H9 (cell line): ENCODE results near the gene EGLN1. TPM values are rescaled to one million over a fixed set of nuclear protein-coding genes. Genes with fewer than 3 reads are reported as not detected.

Experiments used
- DNase-seq: peaks from one replicate; pipeline ENCODE4 v3.0.0-alpha.2; 2017
- H2AFZ ChIP-seq: one replicate; pipeline ENCODE4 v1.6.1; 2013; ENCODE audit warnings: mild to moderate bottlenecking, low read length, control low read depth, moderate library complexity
- H2AK5ac ChIP-seq: 2 replicates; pipeline ENCODE4 v1.6.1; 2013; ENCODE audit warnings: low read length, control low read depth, mixed read lengths; ENCODE audit not compliant: insufficient read length
- H2BK120ac ChIP-seq: one replicate; pipeline ENCODE4 v1.6.1; 2013; ENCODE audit warnings: low read depth, mild to moderate bottlenecking, low read length, control low read depth, inconsistent platforms; ENCODE audit not compliant: poor library complexity, severe bottlenecking
- H2BK12ac ChIP-seq: 2 replicates; pipeline ENCODE4 v1.6.1; 2013; ENCODE audit warnings: low read length, control low read depth, mixed read lengths, low read depth; ENCODE audit not compliant: insufficient read length
- H2BK15ac ChIP-seq: 2 replicates; pipeline ENCODE4 v1.6.1; 2013; ENCODE audit warnings: low read depth, low read length, control low read depth
- H2BK20ac ChIP-seq: one replicate; pipeline ENCODE4 v1.6.1; 2013; ENCODE audit warnings: low read depth, mild to moderate bottlenecking, low read length, control low read depth, inconsistent platforms; ENCODE audit not compliant: poor library complexity, severe bottlenecking
- H2BK5ac ChIP-seq: 2 replicates; pipeline ENCODE4 v1.6.1; 2013; ENCODE audit warnings: low read length, control low read depth, mixed read lengths; ENCODE audit not compliant: insufficient read length
- H3K14ac ChIP-seq: 2 replicates; pipeline ENCODE4 v1.6.1; 2013; ENCODE audit warnings: low read length, control low read depth; ENCODE audit not compliant: insufficient read depth
- H3K18ac ChIP-seq: 2 replicates; pipeline ENCODE4 v1.6.1; 2013; ENCODE audit warnings: low read depth, mild to moderate bottlenecking, mixed read lengths, low read length, control low read depth; ENCODE audit not compliant: insufficient read length
- H3K23ac ChIP-seq: 2 replicates; pipeline ENCODE4 v1.6.1; 2013; ENCODE audit warnings: low read length, control low read depth, mixed read lengths, low read depth; ENCODE audit not compliant: insufficient read length
- H3K23me2 ChIP-seq: 2 replicates; pipeline ENCODE4 v1.6.1; 2013; ENCODE audit warnings: low read depth, mild to moderate bottlenecking, mixed read lengths, low read length, control low read depth; ENCODE audit not compliant: insufficient read length, poor library complexity, severe bottlenecking
- H3K27ac ChIP-seq: 2 replicates; pipeline ENCODE4 v1.5.1; 2013; ENCODE audit warnings: low read length, control low read depth, mixed read lengths, low read depth; ENCODE audit not compliant: insufficient read length
- H3K27me3 ChIP-seq: 2 replicates; pipeline ENCODE4 v1.6.1; 2013; ENCODE audit warnings: low read length, control low read depth, inconsistent platforms; ENCODE audit not compliant: insufficient read depth
- H3K4ac ChIP-seq: 2 replicates; pipeline ENCODE4 v1.6.1; 2013; ENCODE audit warnings: low read depth, mild to moderate bottlenecking, control low read depth, inconsistent platforms, low read length, moderate library complexity
- H3K4me1 ChIP-seq: 2 replicates; pipeline ENCODE4 v1.6.1; 2013; ENCODE audit warnings: low read length, control low read depth, inconsistent platforms; ENCODE audit not compliant: insufficient read depth
- H3K4me2 ChIP-seq: 2 replicates; pipeline ENCODE4 v1.6.1; 2013; ENCODE audit warnings: low read length, control low read depth, mixed read lengths; ENCODE audit not compliant: insufficient read length, insufficient read depth
- H3K56ac ChIP-seq: 2 replicates; pipeline ENCODE4 v1.6.1; 2013; ENCODE audit warnings: low read depth, mild to moderate bottlenecking, mixed read lengths, low read length, control low read depth; ENCODE audit not compliant: insufficient read length
- H3K79me1 ChIP-seq: 2 replicates; pipeline ENCODE4 v1.6.1; 2013; ENCODE audit warnings: low read depth, mild to moderate bottlenecking, moderate library complexity, low read length, control low read depth, inconsistent platforms; ENCODE audit not compliant: insufficient read depth, poor library complexity, severe bottlenecking
- H3K79me2 ChIP-seq: 2 replicates; pipeline ENCODE4 v1.6.1; 2013; ENCODE audit warnings: low read length, control low read depth, inconsistent platforms; ENCODE audit not compliant: insufficient read depth
- H3K9ac ChIP-seq: 2 replicates; pipeline ENCODE4 v1.6.1; 2013; ENCODE audit warnings: low read length, control low read depth, mixed read lengths; ENCODE audit not compliant: insufficient read length; ENCODE audit errors: extremely low read depth
- H3K9me3 ChIP-seq: one replicate; pipeline ENCODE4 v1.6.1; 2013; ENCODE audit warnings: low read depth, low read length, inconsistent platforms; ENCODE audit not compliant: control insufficient read depth
- H3T11ph ChIP-seq: one replicate; pipeline ENCODE4 v1.6.1; 2013; ENCODE audit warnings: mild to moderate bottlenecking, low read length, control low read depth, inconsistent platforms
- H4K20me1 ChIP-seq: one replicate; pipeline ENCODE4 v1.6.1; 2013; ENCODE audit not compliant: control insufficient read depth, insufficient read length, insufficient read depth
- H4K5ac ChIP-seq: 2 replicates; pipeline ENCODE4 v1.6.1; 2013; ENCODE audit warnings: low read depth, mild to moderate bottlenecking, mixed read lengths, low read length, control low read depth; ENCODE audit not compliant: insufficient read length
- H4K8ac ChIP-seq: replicated peaks from 2 replicates; pipeline ENCODE4 v1.6.1; 2013; ENCODE audit warnings: low read length, control low read depth, mixed read lengths, low read depth; ENCODE audit not compliant: insufficient read length
- H4K91ac ChIP-seq: 2 replicates; pipeline ENCODE4 v1.6.1; 2013; ENCODE audit warnings: low read depth, mild to moderate bottlenecking, moderate library complexity, mixed read lengths, low read length, control low read depth; ENCODE audit not compliant: insufficient read length
- H3K27ac Mint-ChIP-seq, 3 experiments: 2 replicates in 2 of 3; 3 replicates in 1 of 3; pipeline ENCODE4 v1.8.0; 2020 to 2021; ENCODE audit warnings: mixed read lengths in 3 of 3, mild to moderate bottlenecking in 1 of 3, moderate library complexity in 1 of 3
- H3K27me3 Mint-ChIP-seq: 2 replicates; pipeline ENCODE4 v1.8.0; 2021; ENCODE audit warnings: low read depth, mild to moderate bottlenecking, moderate library complexity, mixed read lengths
- H3K36me3 Mint-ChIP-seq, 3 experiments: 2 replicates in 2 of 3; 3 replicates in 1 of 3; pipeline ENCODE4 v1.8.0; 2020 to 2021; ENCODE audit warnings: low read depth in 3 of 3, mixed read lengths in 3 of 3; ENCODE audit not compliant: insufficient read depth in 1 of 3
- H3K4me1 Mint-ChIP-seq, 2 experiments: 2 replicates each; pipeline ENCODE4 v1.8.0; 2020; ENCODE audit warnings: mixed read lengths in 2 of 2
- H3K4me3 Mint-ChIP-seq, 2 experiments: 2 replicates in 1 of 2; 3 replicates in 1 of 2; pipeline ENCODE4 v1.8.0; 2020 to 2021; ENCODE audit warnings: mild to moderate bottlenecking in 2 of 2, mixed read lengths in 2 of 2, moderate library complexity in 1 of 2
- H3K9me3 Mint-ChIP-seq, 2 experiments: 2 replicates in 1 of 2; 3 replicates in 1 of 2; pipeline ENCODE4 v1.8.0; 2020; ENCODE audit warnings: mild to moderate bottlenecking in 2 of 2, mixed read lengths in 2 of 2, moderate library complexity in 1 of 2
- WGBS: extraction: QIAGEN DNeasy Blood & Tissue Kit; methylation state at CpG from one replicate; pipeline ENCODE4 v1.1.7; 2013; ENCODE audit warnings: missing lambda C conversion rate, low lambda C conversion rate, mixed read lengths; ENCODE audit not compliant: insufficient read length; ENCODE audit errors: extremely low coverage; 5-methylcytosine and 5-hydroxymethylcytosine counted together
- total RNA-seq: library from RNA; stranded (reverse); gene quantifications from 2 replicates; pipeline ENCODE4 v1.2.1, GENCODE V29; 2021
- TF ChIP-seq, protein P1 (sequence below): fragments of 200-600 bp; sonication (generic); conservative IDR thresholded peaks from 3 replicates; pipeline ENCODE4 v1.8.0; 2021; ENCODE audit warnings: antibody characterized with exemption, mild to moderate bottlenecking

The EGLN1 gene
- total RNA-seq, 1 experiment from 2014 or later = 8.4 TPM

DNA sequence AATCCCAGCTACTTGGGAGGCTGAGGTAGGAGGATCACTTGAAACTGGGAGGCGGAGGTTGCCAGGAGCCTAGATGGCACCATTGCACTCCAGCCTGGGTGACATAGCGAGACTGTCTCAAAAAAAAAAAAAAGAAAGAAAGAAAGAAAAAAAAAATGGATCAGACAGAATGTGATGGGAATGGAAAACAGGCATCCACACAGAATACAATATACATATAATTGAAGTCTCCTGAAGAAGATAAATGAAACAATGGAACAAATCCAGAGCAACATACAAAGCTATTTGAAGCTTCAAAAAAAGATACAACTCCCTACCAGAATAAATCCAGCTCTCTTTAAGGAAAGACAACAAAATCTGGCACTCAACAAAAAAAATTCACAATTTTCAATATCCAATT, 10.9 kb upstream of the EGLN1 start:
- Mint-ChIP-seq H3K4me1 (peaks cover 4 to 8% of the 10 kb centered on the region in 2 experiments), H3K36me3 (no peaks in the 10 kb centered on the region), H3K9me3 (0 out of 5 replicates have a peak, but pooled peaks cover 2% of the 10 kb centered on the region in 2 experiments), H3K27ac (no peak overlapping the region), H3K4me3 (no peak overlapping the region), H3K27me3 (peaks cover 23% of the 10 kb centered on the region)
- Histone ChIP-seq H3K18ac (no peak overlapping the region), H4K91ac (no peak overlapping the region), H3T11ph (no peak overlapping the region), H2AFZ (no peak overlapping the region), H3K23ac (no peak overlapping the region), H2BK120ac (no peak overlapping the region), H3K56ac (no peak overlapping the region), H2BK20ac (no peak overlapping the region), H2BK15ac (no peak overlapping the region), H3K9ac (no peak overlapping the region), H2AK5ac (no peak overlapping the region), H3K79me1 (no peaks in the 10 kb centered on the region), H3K4me1 (no peaks in the 10 kb centered on the region), H3K27ac (no peak overlapping the region), H3K27me3 (peaks cover 3% of the 10 kb centered on the region; the same call in 1 of the 2 replicates), H4K5ac (no peak overlapping the region), H3K79me2 (no peaks in the 10 kb centered on the region), H2BK5ac (no peak overlapping the region), H3K14ac (no peak overlapping the region), H4K8ac (no peak overlapping the region), H3K4me2 (no peak overlapping the region), H3K23me2 (no peaks in the 10 kb centered on the region), H2BK12ac (no peak overlapping the region), H3K4ac (no peak overlapping the region), H4K20me1 (no peaks in the 10 kb centered on the region), H3K9me3 (no peaks in the 10 kb centered on the region)
- TF ChIP-seq, protein P1, sequence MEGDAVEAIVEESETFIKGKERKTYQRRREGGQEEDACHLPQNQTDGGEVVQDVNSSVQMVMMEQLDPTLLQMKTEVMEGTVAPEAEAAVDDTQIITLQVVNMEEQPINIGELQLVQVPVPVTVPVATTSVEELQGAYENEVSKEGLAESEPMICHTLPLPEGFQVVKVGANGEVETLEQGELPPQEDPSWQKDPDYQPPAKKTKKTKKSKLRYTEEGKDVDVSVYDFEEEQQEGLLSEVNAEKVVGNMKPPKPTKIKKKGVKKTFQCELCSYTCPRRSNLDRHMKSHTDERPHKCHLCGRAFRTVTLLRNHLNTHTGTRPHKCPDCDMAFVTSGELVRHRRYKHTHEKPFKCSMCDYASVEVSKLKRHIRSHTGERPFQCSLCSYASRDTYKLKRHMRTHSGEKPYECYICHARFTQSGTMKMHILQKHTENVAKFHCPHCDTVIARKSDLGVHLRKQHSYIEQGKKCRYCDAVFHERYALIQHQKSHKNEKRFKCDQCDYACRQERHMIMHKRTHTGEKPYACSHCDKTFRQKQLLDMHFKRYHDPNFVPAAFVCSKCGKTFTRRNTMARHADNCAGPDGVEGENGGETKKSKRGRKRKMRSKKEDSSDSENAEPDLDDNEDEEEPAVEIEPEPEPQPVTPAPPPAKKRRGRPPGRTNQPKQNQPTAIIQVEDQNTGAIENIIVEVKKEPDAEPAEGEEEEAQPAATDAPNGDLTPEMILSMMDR = no peak
- no peak for DNase-seq
- WGBS = no CpG with 5 or more reads among the region's 2 CpGs
